ENCODE measurements around the gene HES7.

GRCh38 chr17:8155996-8156245 is 32.0 kb upstream of the HES7 start:
- TF ChIP-seq SIN3A (IDR thresholded peaks at IDR 0.05; ENCODE audit: low read depth) (no peak), EZH2phosphoT487 (IDR thresholded peaks at IDR 0.05; ENCODE audit: borderline replicate concordance) (no peak), CTCF (IDR thresholded peaks at IDR 0.05 in 2 of 3, conservative IDR thresholded peaks at IDR 0.05 in 1 of 3; ENCODE audit: borderline replicate concordance in 1 of 3, insufficient read depth in 1 of 3, low read depth in 2 of 3, low read length in 2 of 3) (no peak), POLR2A (IDR thresholded peaks at IDR 0.05; ENCODE audit: borderline replicate concordance, extremely low read depth, insufficient read depth, insufficient read length) (no peak), RAD21 (IDR thresholded peaks at IDR 0.05; ENCODE audit: low read depth) (no peak), MAX (IDR thresholded peaks at IDR 0.05) (no peak)
